K562 (cell line): ENCODE measurements around the gene MRFAP1. TPM values are rescaled to one million over a fixed set of nuclear protein-coding genes. Genes with fewer than 3 reads are reported as not detected.

Source experiments
- ATAC-seq: fragments of 200-7000 bp; cut with Tn5 transposase; 3 replicates; pipeline ENCODE4 v1.9.1; 2020; ENCODE audit warnings: moderate library complexity
- BruUV-seq: library from RNA; stranded (reverse); fragments of 400-500 nt; replicated peaks from 2 replicates; lab custom pipeline; 2021; lab: Mats Ljungman, UMichigan
- CTCF ChIA-PET: fragments of 300-600 bp; formaldehyde crosslinking; extraction: SDS; loops from one replicate; lab custom pipeline; 2021; ENCODE audit warnings: low intra/inter-chr PET ratio; lab: Yijun Ruan, JAX
- POLR2A ChIA-PET: fragments of 300-600, 350-650 bp; sonication (Branson Sonifier 250); formaldehyde crosslinking; extraction: SDS; loops from one replicate; lab custom pipeline; 2021; ENCODE audit warnings: antibody characterized with exemption, inconsistent platforms; lab: Yijun Ruan, JAX
- DNase-seq, 4 experiments: peaks; one replicate each; pipeline versions ENCODE4 v3.0.0 to v3.0.0-alpha.2; 2011 to 2018; ENCODE audit warnings: low spot score in 3 of 4, mixed read lengths in 3 of 4; ENCODE audit errors: extremely low read depth in 1 of 4
- FAIRE-seq: peaks from 2 replicates; lab custom pipeline; 2011; peaks lifted over from hg19 to GRCh38; lab: Jason Lieb, UNC
- H2AFZ ChIP-seq: 2 replicates; pipeline ENCODE4 v1.6.0; 2011; ENCODE audit warnings: low read depth, low read length, control low read depth, inconsistent platforms
- H3K27ac ChIP-seq: fragments of 200-600 bp; 3 replicates; pipeline ENCODE4 v1.8.0; 2011; ENCODE audit warnings: low read depth, mild to moderate bottlenecking, control low read depth, inconsistent platforms, low read length, moderate library complexity, mixed read lengths; ENCODE audit errors: extremely low read depth
- H3K27me3 ChIP-seq, 2 experiments: fragments of 300-600 bp in 1 of 2; 2 replicates in 1 of 2; 3 replicates in 1 of 2; pipeline versions ENCODE4 v1.6.0 to v1.8.0; 2011; ENCODE audit warnings: inconsistent platforms in 2 of 2, low read length in 2 of 2, mild to moderate bottlenecking in 1 of 2, mixed read lengths in 1 of 2, moderate library complexity in 1 of 2; ENCODE audit not compliant: control insufficient read depth in 2 of 2, insufficient read depth in 2 of 2
- H3K36me3 ChIP-seq: fragments of 300-600 bp; 3 replicates; pipeline ENCODE4 v1.8.0; 2011; ENCODE audit warnings: mild to moderate bottlenecking, low read length, inconsistent platforms; ENCODE audit not compliant: control insufficient read depth, insufficient read depth
- H3K4me1 ChIP-seq, 2 experiments: fragments of 200-600 bp in 1 of 2; replicated peaks in 1 of 2; 2 replicates in 1 of 2; 3 replicates in 1 of 2; pipeline versions ENCODE4 v1.5.1 to v1.8.0; 2011; ENCODE audit warnings: inconsistent platforms in 2 of 2, low read length in 2 of 2, mild to moderate bottlenecking in 1 of 2, mixed read lengths in 1 of 2, moderate library complexity in 1 of 2; ENCODE audit not compliant: control insufficient read depth in 2 of 2, insufficient read depth in 2 of 2
- H3K4me2 ChIP-seq: 2 replicates; pipeline ENCODE4 v1.6.1; 2011; ENCODE audit warnings: low read length, control low read depth, inconsistent platforms, mixed read lengths; ENCODE audit not compliant: insufficient read depth
- H3K4me3 ChIP-seq: fragments of 200-600 bp; sonication (generic), shearing (Covaris generic); 2 replicates; pipeline ENCODE4 v1.5.1; 2016; ENCODE audit warnings: control low read depth, inconsistent platforms
- H3K79me2 ChIP-seq: fragments of 200-600 bp; 3 replicates; pipeline ENCODE4 v1.8.0; 2011; ENCODE audit warnings: low read length, inconsistent platforms; ENCODE audit not compliant: control insufficient read depth, insufficient read depth
- H3K9ac ChIP-seq, 2 experiments: 2 replicates each; pipeline versions ENCODE4 v1.6.0 to v1.6.1; 2011; ENCODE audit warnings: low read depth in 2 of 2, low read length in 2 of 2, control low read depth in 1 of 2, inconsistent platforms in 1 of 2, mild to moderate bottlenecking in 1 of 2, mixed read lengths in 1 of 2; ENCODE audit not compliant: insufficient read depth in 1 of 2
- H3K9me1 ChIP-seq: one replicate; pipeline ENCODE4 v1.6.0; 2011; ENCODE audit warnings: inconsistent platforms, mild to moderate bottlenecking, low read length, moderate library complexity; ENCODE audit not compliant: control insufficient read depth, insufficient read depth
- H3K9me3 ChIP-seq: replicated peaks from 2 replicates; pipeline ENCODE4 v1.5.1; 2011; ENCODE audit warnings: low read depth, low read length, inconsistent platforms; ENCODE audit not compliant: control insufficient read depth, insufficient read depth
- H4K20me1 ChIP-seq: replicated peaks from 2 replicates; pipeline ENCODE4 v1.6.1; 2011; ENCODE audit warnings: low read length, inconsistent platforms, mixed read lengths; ENCODE audit not compliant: control insufficient read depth, insufficient read depth
- CEBPB ChIP-seq: fragments of 450-650 bp; IDR thresholded peaks from 2 replicates; pipeline ENCODE4 v1.6.1; 2016; ENCODE audit warnings: missing genetic modification characterization, missing compliant biosample characterization
- LARP7 ChIP-seq: fragments of 450-650 bp; IDR thresholded peaks from 2 replicates; pipeline ENCODE4 v1.6.1; 2016
- TAL1 ChIP-seq: fragments of 450-650 bp; IDR thresholded peaks from 2 replicates; pipeline ENCODE4 v1.6.1; 2016; ENCODE audit warnings: mild to moderate bottlenecking
- ZBED1 ChIP-seq: IDR thresholded peaks from 2 replicates; pipeline ENCODE4 v1.6.1; 2014
- ZBTB33 ChIP-seq: sonication (generic); formaldehyde crosslinking; IDR thresholded peaks from 2 replicates; pipeline ENCODE4 v1.8.1; 2023; ENCODE audit warnings: mild to moderate bottlenecking, missing genetic modification reagents
- ZBTB7A ChIP-seq: IDR thresholded peaks from 2 replicates; pipeline ENCODE4 v1.6.1; 2011; ENCODE audit warnings: low read depth, mild to moderate bottlenecking, low read length, moderate library complexity, borderline replicate concordance; ENCODE audit not compliant: control insufficient read depth
- WGBS: fragments of 100-300 bp; shearing (Covaris generic); methylation state at CpG from one replicate; pipeline ENCODE4 v1.1.6; 2016; ENCODE audit warnings: low coverage, mixed read lengths; ENCODE audit not compliant: insufficient coverage; ENCODE audit errors: missing lambda C conversion rate; 5-methylcytosine and 5-hydroxymethylcytosine counted together
- in situ Hi-C: fragments of 300-500 bp; cut with MboI; formaldehyde crosslinking; loops from 4 replicates; pipeline ENCODE4 v1.15.0; 2018; ENCODE audit warnings: inconsistent platforms, mixed read lengths
- intact Hi-C: fragments of 100-400 bp; cut with micrococcal nuclease; formaldehyde crosslinking; loops from 2 replicates; pipeline ENCODE4 v1.14.2; 2022
- polyA plus RNA-seq, 8 experiments: library from polyadenylated mRNA; depleted of rRNA in 4 of 8; stranded (reverse) in 5 of 8; unstranded in 3 of 8; fragments of >200 nt; fragmentation: Nextera tagmentation in 2 of 8; fragmentation: Illumina TruSeq in 1 of 8; extraction: Ambion mirVana in 2 of 8; extraction: Trizol in 1 of 8; gene quantifications; 2 replicates each; pipeline versions ENCODE4 v1.2.1 to v1.2.3, GENCODE V29; 2011 to 2014; ENCODE audit warnings: inconsistent platforms in 1 of 8, missing spikeins in 1 of 8
- total RNA-seq, 7 experiments: library from RNA; depleted of rRNA in 6 of 7; stranded (reverse); fragments of >200 nt in 6 of 7; fragmentation: Illumina TruSeq in 2 of 7; extraction: Trizol in 2 of 7; gene quantifications; 2 replicates each; pipeline versions ENCODE4 v1.2.1 to v1.2.3, GENCODE V29; 2011 to 2021; ENCODE audit warnings: low replicate concordance in 1 of 7
- TF ChIP-seq, protein P1 (sequence below), 3 experiments: fragments of 200-800 bp in 1 of 3; sonication (Bioruptor generic) in 1 of 3; sonication (generic) in 1 of 3; formaldehyde crosslinking in 1 of 3; IDR thresholded peaks; 2 replicates each; pipeline versions ENCODE4 v1.6.1 to v1.8.0; 2016 to 2022; ENCODE audit warnings: mild to moderate bottlenecking in 2 of 3, missing compliant biosample characterization in 2 of 3, missing genetic modification characterization in 2 of 3, missing genetic modification reagents in 1 of 3

The MRFAP1 gene
- total and polyA plus RNA-seq, 9 of the 15 experiments (the other 6 are each of a cell fraction or from before 2014, with no cell fraction given), result 46.0 to 270 (median 151) TPM

DNA sequence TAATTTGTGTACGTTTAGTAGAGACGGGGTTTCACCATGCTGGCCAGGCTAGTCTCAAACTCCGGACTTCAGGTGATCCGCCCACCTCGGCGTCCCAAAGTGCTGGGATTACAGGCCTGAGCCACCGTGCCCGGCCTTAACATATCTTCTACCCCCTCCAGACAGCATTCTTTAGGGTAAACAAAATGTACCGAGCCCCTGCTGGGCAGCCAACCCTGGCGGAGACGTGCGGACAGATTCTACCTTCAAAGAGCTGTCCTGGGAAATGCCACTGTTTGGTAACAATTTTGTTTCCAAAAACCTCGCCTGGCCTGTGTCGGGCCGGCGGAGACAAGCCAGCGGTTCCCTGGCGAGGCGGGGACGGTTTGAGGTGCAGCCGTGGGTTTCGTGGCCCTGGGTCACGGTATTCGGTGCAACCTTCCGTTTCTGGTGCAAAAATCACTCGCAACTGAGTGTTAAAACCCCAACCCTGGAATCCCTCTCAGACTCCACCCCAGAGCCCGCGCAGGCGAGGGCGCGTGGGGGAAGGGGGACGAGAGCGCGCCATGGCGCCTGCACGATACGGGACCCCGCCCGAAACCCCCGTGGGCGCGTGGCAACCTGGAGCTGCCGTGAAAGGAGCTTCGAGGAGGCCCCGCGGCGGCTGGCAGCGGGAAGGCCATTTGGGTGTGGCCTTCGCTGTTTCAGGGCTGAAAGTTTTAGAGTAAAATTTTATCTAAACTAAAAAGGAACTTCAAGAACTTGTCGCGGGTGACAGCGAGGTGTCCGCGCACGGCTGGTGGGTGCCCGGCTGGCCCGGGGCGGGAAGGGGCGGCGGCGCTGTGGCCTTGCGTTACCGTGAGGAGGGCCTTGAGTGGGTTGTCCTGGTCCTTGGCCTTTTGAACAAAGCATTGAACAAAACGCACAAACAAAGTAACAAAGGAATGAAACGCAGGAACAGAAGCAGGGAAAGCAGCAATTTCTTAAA is 17.0 kb downstream of the MRFAP1 start:
- no peak for ATAC-seq

More for the DNA sequence above, 17.0 kb downstream of the MRFAP1 start:
- no peaks in the 10 kb centered on the region for H3K9me3 ChIP-seq
- 79% methylated on average over 40 of the region's 65 CpGs for WGBS
- no peaks in the 10 kb centered on the region for H3K9me1 ChIP-seq
- H3K4me1 ChIP-seq, result peaks cover 0 to 17% of the 10 kb centered on the region in 2 experiments; a peak in 3 of 5 replicates
- no peak overlapping the region for H3K4me2 ChIP-seq
- no peaks in the 10 kb centered on the region for H3K79me2 ChIP-seq
- H3K27ac ChIP-seq, result no peak overlapping the region
- no peak overlapping the region for H2AFZ ChIP-seq
- no peaks in the 10 kb centered on the region for H4K20me1 ChIP-seq
- DNase-seq (no peak), FAIRE-seq (no peak)
- POLR2A ChIA-PET, result interaction anchor here (1.7 to 3.0 kb wide), 2 partner anchors 12 to 15 kb away, joined by 4 to 18 read pairs; no protein-coding TSS in a partner anchor
- in situ Hi-C loops, result no loop called here
- no peak overlapping the region for H3K9ac ChIP-seq
- intact Hi-C loops, result no loop called here
- CTCF ChIA-PET, result no interaction called here
- BruUV-seq, result no TSS peak
- H3K27me3 ChIP-seq, result 0 out of 5 replicates have a peak, but pooled peaks cover 0 to 3% of the 10 kb centered on the region in 2 experiments
- TF ChIP-seq ZBED1, result no peak
- TF ChIP-seq, protein P1, sequence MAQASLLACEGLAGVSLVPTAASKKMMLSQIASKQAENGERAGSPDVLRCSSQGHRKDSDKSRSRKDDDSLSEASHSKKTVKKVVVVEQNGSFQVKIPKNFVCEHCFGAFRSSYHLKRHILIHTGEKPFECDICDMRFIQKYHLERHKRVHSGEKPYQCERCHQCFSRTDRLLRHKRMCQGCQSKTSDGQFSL (CRISPR knock-in tag; IDR thresholded peaks at IDR 0.05), result no peak
- TF ChIP-seq, protein P1 (tag; IDR thresholded peaks at IDR 0.05), result no peak
- TF ChIP-seq TAL1, result no peak
- TF ChIP-seq ZBTB7A, result 0 out of 2 replicates have a peak, but pooled peaks have one; percentile 24
- TF ChIP-seq LARP7, result no peak
- TF ChIP-seq ZBTB33 (CRISPR knock-in tag), result peak; percentile 64; the same call in 1 of the 2 replicates
- no peak for TF ChIP-seq CEBPB (tag)
- no peak overlapping the region for H3K4me3 ChIP-seq
- H3K36me3 ChIP-seq, result no peaks in the 10 kb centered on the region
